Measurements from ENCODE around the gene AMPD3.
"Not testable (repeated sequence)": the region's sequence is repeated elsewhere in the genome, so short reads cannot be mapped to it uniquely, and the experiment has no call there.

The AMPD3 gene

GRCh38 chr11:10436683-10437082, 18.4 kb upstream of the AMPD3 start:
- in situ Hi-C loops (cut with HindIII; ENCODE audit: low sequenced_read_pairs) = not testable (repeated sequence)

- in situ Hi-C loops (cut with HindIII; ENCODE audit: low sequenced_read_pairs) = no loop called here
These were observed 16.6 kb upstream of the AMPD3 start for GRCh38 chr11:10438458-10438857.

GRCh38 chr11:10439351-10439750, 15.7 kb upstream of the AMPD3 start:
- in situ Hi-C loops (cut with HindIII; ENCODE audit: low sequenced_read_pairs) = no loop called here

GRCh38 chr11:10439924-10440323, 15.1 kb upstream of the AMPD3 start:
- in situ Hi-C loops (cut with HindIII; ENCODE audit: low sequenced_read_pairs) = no loop called here

GRCh38 chr11:10440401-10440800, 14.7 kb upstream of the AMPD3 start:
- in situ Hi-C loops (cut with HindIII; ENCODE audit: low sequenced_read_pairs) = no loop called here

GRCh38 chr11:10441091-10441490, 14.0 kb upstream of the AMPD3 start:
- in situ Hi-C loops (cut with HindIII; ENCODE audit: low sequenced_read_pairs) = no loop called here

- in situ Hi-C loops (cut with HindIII; ENCODE audit: low sequenced_read_pairs) = no loop called here
These were observed 13.2 kb upstream of the AMPD3 start for GRCh38 chr11:10441652-10442503.

GRCh38 chr11:10443152-10443551, 11.9 kb upstream of the AMPD3 start:
- in situ Hi-C loops (cut with HindIII; ENCODE audit: low sequenced_read_pairs) = no loop called here

- in situ Hi-C loops (cut with HindIII; ENCODE audit: low sequenced_read_pairs) = no loop called here
These were observed 11.3 kb upstream of the AMPD3 start for GRCh38 chr11:10443721-10444235.

GRCh38 chr11:10444725-10445315, 10.2 kb upstream of the AMPD3 start:
- in situ Hi-C loops (cut with HindIII; ENCODE audit: low sequenced_read_pairs) = no loop called here

GRCh38 chr11:10447445-10447844, 7.6 kb upstream of the AMPD3 start:
- in situ Hi-C loops (cut with HindIII; ENCODE audit: low sequenced_read_pairs) = no loop called here

GRCh38 chr11:10450462-10451425, 4.3 kb upstream of the AMPD3 start:
- in situ Hi-C loops (cut with HindIII; ENCODE audit: low sequenced_read_pairs) = no loop called here

GRCh38 chr11:10451426-10452116, 3.5 kb upstream of the AMPD3 start:
- in situ Hi-C loops (cut with HindIII; ENCODE audit: low sequenced_read_pairs) = no loop called here

GRCh38 chr11:10452211-10452767, 2.8 kb upstream of the AMPD3 start:
- in situ Hi-C loops (cut with HindIII; ENCODE audit: low sequenced_read_pairs) = no loop called here

- in situ Hi-C loops (cut with HindIII; ENCODE audit: low sequenced_read_pairs) = no loop called here
These were observed 1.8 kb upstream of the AMPD3 start for GRCh38 chr11:10453261-10453660.

- in situ Hi-C loops (cut with HindIII; ENCODE audit: low sequenced_read_pairs) = no loop called here
These were observed 798 bp downstream of the AMPD3 start for GRCh38 chr11:10455637-10456487.

- in situ Hi-C loops (cut with HindIII; ENCODE audit: low sequenced_read_pairs) = no loop called here
These were observed 1.5 kb downstream of the AMPD3 start for GRCh38 chr11:10456519-10456918.

GRCh38 chr11:10457901-10458300, 2.8 kb downstream of the AMPD3 start:
- in situ Hi-C loops (cut with HindIII; ENCODE audit: low sequenced_read_pairs) = no loop called here

Data from DLD1 (cell line).